ACHN (cell line): ENCODE measurements around the gene AMPD1.

Experiments
- DNase-seq: peaks from one replicate; pipeline ENCODE4 v3.0.0-alpha.2; 2015
- in situ Hi-C: cut with HindIII; loops from 2 replicates; pipeline ENCODE4 v1.10.0; 2017; ENCODE audit warnings: low sequenced_read_pairs, low pct_ligation_motif_present, low pct_unique_long_range_greater_than_20kb

The AMPD1 gene

DNA sequence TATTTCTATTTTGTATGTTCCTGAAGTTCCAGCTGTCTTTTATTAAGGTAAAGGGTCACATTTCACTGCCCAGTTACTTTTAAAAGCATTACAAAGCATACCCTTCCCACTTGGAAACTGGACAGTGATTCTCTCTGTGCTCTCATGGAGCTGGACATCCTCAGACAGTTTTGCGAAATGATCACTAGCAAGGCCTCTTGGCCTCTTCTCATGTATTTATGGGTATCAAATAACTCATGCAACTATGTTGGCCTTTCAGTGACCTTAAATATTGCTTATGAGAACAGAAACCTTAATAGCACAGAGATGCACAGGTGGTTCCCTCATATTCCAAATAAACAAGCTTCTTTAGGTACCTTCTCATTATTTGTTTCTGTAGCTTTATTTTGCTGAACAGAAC, 7.9 kb upstream of the AMPD1 start:
- in situ Hi-C loops: no loop called here
- DNase-seq: no peak

DNA sequence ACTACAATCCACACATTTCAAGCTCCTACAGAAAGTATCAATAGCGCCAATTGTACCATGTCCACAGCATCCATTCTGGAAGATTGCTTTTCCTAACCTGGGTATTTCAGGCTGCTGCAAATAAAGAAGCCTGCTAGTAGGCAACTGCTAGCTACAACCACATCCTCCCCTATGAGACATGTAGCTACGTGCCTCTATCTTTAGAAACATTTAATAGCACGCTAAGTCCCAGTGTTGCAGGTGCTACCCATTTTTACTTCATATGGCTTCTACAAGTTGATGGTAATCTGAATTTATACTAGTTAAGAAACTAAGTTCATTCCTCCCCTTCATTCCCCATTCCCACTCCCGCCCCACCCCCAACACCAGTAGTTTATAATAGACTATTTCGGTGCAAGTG, 7.4 kb upstream of the AMPD1 start:
- in situ Hi-C loops: no loop called here
- DNase-seq: no peak

DNA sequence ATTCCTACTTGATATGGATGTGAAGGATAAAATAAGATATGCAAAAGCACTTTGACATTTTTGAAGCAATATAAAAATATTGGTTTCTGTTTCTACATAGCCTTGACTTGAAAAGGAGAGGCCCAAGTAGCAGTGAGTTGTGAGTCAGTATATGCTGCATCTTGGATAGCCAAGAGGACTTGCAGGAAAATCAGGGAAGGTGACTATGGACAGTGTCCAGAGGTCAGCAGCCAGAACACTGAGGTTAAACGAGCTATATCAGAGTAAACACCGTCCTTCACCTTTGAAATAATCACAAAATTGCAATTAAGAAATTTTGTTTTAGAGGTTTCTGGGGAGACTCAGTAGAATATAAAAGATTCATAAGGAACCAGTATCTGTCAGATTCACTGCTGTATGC, 6.6 kb upstream of the AMPD1 start:
- DNase-seq: no peak
- in situ Hi-C loops: no loop called here

DNA sequence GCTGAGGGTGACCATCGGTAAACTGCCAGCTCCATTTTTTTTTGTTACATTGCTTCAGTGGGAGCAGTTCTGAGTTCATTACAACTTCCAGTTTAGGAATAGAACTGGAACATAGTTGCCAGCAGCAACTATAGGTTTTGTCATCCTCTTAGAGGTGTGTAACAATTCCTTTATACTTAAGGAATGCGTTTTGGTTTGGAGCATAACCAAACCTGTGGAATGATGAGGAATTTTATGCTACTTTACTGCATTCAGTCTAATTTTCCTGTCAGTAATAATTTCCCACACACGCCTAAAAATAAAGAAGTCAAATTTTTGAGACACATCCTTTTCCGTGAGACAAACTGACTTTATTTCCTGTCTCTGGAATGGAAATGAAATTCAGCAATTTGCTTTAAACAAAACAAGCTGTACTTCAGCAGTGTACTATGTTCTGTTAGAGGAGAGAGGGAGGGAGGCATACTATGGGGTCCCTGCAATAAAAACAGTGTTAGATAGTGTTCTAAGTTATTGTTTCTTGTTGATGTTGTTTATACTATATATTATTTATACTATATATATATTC, 4.8 kb upstream of the AMPD1 start:
- no peak for DNase-seq
- in situ Hi-C loops: no loop called here

DNA sequence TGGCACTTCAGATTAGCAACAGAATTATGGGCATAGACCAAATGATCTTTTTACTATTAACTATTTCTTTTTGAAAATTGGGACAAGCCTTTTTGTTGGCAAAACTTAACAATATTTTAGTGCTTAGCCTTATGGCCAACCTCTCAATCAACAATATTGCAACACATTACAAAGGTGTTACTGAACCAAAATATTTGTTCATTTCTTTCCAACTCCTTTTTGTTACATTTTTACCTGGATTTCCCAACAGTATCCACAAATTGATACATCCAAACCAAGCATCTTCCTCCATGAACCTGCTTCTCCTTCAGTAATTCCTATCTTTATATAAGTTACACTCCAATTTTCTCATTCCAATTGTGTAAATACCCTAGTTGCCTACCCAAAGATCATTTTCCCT, 1.5 kb upstream of the AMPD1 start:
- DNase-seq: no peak
- in situ Hi-C loops: no loop called here

DNA sequence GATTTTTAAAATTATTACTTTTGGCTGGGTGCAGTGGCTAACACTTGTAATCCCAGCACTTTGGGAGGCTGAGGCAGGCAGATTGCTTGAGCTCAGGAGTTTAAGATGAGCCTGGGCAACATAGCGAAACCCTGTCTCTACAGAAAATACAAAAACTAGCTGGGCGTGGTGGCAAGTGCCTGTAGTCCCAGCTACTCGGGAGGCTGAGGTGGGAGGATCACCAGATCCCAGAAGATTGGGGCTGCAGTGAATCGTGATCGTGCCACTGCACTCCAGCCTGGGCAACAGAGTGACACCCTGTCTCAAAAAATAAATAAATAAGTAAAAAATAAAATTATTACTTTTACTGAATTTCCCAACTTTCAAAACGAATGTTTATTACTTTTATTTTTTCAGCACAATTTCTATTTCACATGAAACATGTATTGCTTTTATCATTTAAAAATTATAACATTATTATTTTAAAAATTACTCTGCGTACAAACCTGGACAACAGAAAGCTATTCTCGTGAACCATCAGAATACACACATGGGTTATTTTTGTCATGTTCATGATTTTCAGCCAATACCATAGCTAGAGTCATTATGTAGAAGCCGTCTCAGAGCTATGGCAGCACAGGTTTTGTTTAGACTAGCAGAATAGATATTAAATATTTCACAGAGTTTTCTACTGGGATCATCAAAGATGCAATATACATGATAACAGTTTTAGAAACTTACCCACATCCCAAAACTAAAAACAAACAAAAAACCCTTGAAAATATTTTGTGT, 621 bp downstream of the AMPD1 start:
- DNase-seq: no peak
- in situ Hi-C loops: no loop called here

DNA sequence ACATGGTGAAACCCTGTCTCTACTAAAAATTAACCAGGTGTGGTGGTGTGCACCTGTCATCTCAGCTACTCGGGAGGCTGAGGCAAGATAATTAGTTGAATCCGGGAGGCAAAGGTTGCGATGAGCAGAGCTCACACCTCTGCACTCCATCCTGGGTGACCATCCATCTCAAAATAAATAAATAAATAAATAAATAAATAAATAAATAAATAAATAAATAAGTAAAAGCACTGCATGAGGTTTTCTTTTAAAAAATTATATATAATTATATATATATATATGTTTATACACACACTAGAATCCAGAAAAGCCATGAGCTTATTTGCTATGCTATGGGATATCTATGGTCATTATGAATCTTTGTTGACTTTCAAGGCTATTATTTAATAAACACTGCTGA, 2.4 kb downstream of the AMPD1 start:
- DNase-seq: no peak
- in situ Hi-C loops: no loop called here

DNA sequence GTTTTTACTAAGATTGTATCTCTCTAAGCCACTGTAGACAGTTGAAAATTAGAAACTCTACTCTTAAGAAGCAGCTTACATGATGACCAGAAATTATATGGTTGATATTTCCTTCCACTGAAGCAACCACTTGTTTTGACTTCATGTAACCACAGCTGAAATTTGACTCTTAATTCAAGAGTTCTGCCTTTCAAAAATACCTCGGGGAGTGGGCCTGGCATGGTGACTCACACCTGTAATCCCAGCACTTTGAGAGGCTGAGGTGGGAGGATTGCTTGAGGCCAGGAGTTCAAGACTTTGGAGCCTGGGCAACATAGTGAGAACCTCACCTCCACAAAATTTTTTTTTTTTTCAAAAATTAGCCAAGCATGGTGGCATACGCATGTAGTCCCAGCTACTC, 4.3 kb downstream of the AMPD1 start:
- in situ Hi-C loops: no loop called here
- DNase-seq: no peak

DNA sequence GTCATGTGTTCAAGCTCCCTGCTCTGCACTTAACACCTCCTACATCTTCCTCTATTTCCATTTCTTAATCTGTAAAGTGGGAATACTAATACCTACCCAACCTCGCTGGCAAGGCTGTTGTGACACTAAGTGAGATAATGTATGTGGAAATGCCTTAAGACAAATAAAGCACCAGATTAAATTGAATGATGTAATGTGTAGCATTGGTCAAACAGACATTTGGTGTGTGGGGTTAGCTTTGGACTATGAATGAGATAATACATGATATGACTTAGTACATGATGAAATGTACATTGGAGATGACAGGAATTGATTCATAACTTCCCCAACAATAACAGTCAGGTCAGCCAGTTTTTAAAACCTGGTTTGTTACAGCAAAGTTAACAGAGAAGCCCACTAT, 5.2 kb downstream of the AMPD1 start:
- in situ Hi-C loops: no loop called here
- DNase-seq: no peak

DNA sequence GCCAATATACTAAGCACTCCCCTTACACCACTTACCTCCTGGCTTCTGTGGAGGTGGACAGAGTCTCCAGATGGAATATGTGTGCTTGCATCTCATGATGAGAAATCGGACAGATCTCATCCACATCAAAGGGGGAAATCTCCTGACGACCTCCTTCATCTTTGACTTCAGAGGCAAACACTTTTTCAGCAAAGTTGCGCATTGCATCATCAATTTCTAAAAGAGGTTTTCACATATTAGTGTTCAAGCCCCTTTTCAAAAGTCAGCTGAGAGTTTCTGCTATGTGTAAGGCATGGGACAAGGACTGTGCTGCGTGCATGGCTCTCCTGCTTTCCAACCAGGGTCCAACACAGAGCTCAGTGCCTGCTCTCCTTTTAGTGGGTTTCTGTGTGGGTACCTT, 6.8 kb downstream of the AMPD1 start:
- in situ Hi-C loops: no loop called here
- no peak for DNase-seq

DNA sequence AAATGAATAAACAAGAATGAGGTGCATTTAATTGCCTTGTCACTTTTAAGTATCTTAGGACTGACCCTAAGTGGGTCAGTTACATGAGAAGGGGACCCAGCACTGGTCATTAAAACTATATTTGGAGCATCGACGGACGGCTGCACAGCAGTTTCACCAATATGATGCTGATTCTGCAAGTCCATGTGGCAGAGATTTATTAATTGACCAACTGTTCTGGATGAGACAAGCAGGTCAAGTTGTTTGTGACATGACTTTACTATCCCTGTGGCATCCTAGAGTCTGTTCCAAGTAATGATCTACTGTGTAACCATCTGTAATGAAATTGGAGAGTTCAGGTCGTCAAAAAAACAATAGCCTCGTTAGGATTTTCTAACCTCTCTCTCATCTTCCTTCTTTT, 9.5 kb downstream of the AMPD1 start:
- in situ Hi-C loops: no loop called here

DNA sequence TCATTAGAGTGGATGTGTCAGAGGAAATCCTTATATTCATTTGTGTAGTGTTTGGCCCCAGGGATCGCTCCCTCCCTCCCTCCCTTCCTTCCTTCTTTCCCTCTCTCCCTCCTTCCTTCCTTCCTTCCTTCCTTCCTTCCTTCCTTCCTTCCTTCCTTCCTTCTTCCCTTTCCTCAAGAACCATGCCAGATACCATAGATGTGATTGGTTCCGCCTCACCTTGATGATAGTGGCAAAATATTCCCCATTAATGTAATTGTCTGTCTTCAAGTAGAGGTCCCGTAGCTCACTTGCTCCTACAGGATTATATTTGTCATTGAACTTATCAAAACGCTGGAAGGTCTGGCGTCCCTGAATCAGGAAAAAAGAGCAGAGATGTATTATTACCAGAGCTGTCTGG, 17.7 kb downstream of the AMPD1 start:
- in situ Hi-C loops: no loop called here
- no peak for DNase-seq

More for the DNA sequence above, 9.5 kb downstream of the AMPD1 start:
- no peak for DNase-seq

DNA sequence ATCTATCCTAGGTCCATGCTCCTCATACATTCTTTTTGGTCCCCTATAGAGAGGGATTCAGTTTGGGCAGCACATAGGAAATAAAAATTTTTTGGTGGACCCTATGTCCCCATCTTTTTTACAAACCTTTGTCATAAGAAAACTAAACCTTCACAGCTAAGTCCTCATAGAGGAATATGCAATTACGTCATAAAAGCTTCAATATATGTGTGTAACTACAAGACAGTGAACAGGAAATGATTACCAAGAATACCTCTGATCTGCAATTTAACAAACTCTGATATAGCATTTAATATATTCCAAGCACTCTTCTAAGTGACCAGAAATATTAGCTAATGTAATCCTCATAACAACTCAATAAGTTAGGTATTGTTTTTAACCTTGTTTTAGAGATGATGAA, 19.2 kb downstream of the AMPD1 start:
- no peak for DNase-seq
- in situ Hi-C loops: no loop called here

DNA sequence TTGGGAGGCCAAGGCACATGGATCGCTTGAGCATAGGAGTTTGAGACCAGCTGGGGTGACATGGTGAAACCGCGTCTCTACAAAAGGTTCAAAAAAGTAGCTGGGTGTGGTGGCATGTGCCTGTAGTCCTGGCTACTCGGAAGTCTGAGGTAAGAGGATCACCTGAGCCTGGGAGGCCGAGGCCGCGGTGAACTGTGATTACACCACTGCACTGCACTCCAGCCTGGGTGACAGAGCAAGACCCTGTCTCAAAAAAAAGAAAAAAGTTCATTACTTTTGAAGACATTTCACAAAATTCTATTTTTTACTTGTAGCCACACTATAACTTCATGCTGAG, 23.4 kb downstream of the AMPD1 start:
- DNase-seq: no peak
- in situ Hi-C loops: no loop called here

DNA sequence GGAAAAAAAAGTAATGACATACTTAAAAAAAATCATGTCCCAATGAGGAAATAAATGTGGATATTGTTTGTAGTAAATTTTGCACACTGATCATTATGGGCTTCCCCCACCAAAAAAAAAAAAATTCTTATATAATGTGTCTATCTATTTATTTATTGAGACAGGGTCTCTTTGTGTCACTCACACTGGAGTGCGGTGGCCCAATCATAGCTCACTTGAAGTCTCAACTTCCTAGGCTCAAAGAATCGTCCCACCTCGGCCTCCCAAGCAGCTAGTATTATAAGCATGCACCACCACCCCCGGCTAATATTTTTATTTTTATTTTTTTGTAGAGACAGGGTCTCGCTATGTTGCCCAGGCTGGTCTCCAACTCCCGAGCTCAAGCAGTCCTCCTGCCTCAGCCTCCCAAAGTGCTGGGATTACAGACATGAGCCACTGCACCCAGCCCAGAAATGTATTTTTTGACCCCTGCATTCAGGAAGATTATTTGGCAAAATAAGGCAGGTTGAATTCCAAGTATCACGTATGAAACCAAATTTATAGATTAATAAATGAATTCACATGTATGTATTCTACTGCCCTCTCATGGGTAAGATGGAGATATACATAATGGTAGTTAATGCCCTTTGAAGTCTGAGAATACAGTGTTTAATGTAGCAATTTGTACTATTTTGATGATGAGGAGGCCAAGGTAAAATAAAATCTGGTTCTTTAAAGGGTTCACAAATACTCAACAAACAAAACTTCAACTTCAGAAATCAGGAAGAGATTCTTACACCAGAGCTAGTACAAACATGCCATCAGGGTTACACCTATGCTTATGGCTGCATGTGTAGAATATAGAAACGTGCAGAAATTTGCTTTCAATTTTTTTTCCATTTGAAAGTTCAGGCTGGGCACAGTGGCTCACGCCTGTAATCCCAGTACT, 24.1 kb downstream of the AMPD1 start:
- in situ Hi-C loops: no loop called here
- DNase-seq: peak; percentile 7

DNA sequence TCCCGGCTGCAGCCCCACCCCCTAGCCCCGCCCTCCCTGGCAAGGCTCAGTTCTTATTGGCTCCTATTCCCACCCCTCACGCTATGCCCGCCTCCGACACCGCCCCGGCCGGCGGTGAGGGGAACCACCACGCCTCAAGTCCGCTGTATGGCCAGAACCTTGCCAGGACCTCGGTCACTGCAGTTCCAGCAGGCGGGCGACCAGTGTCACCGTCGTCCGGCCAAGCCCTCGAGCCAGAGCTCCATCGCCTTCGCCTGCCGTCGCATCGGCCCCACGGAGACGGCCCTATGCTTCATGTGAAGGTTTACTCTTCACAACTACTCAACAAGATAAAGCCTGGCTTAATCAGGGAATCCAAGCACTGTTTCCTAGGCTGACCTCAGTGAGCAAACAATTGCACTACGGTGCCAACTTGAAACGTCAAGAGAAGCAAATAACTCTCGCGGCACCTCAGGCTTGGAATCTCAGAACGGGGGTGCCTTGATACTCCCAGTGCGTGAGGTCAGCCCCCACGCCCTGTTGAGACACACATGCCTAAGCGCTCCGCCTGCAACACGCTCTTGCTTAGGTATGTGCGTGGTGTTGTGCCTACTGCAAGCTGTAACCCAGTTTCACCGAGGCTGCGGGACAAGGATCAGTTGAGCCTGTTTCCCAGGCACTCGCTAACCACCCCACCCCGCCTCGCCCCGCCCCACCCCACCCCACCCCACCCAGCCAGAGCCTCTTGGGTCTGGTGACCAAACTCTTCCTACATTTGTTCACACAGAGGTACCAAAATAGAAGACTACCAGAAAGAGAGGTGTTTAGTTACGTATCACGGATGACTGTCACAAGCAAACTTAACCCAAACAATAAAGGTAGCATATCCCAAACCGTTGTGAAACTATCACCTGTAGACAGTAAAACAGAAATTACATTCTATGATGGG, 25.0 kb downstream of the AMPD1 start:
- in situ Hi-C loops: no loop called here
- DNase-seq: peak; percentile 81

DNA sequence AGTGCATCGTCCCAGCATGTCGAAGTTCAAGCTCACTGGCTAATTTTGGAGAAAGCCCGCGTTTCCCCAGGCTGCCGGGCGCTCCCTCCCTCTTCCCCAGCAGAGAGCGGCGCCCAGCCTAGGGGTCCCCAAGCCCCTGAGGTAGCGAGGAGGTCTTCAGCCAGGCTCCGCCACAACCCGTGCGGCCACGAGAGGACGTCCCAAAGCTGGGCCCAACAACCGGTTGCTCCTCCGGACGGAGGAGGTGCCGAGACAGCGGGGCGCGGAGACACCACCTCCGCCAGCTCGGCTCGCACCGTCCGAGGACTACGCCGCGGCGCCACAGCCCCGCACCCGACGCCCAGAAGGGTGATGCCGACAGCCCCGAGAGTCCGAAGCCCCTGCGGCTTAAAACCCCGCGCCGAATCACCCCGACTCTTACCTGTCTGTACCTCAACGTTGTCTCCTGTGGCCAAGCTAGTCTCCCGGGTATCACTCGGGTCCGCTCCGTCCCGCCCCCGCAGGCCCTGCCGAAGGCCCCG, 25.7 kb downstream of the AMPD1 start, which contains the start of gene DENND2C:
DENND2C (minus strand) TSS at position 488 of the 521 bp plus-strand sequence. CDS start 44,065 bp downstream, outside the sequence.
- in situ Hi-C loops: no loop called here
- no peak for DNase-seq

DNA sequence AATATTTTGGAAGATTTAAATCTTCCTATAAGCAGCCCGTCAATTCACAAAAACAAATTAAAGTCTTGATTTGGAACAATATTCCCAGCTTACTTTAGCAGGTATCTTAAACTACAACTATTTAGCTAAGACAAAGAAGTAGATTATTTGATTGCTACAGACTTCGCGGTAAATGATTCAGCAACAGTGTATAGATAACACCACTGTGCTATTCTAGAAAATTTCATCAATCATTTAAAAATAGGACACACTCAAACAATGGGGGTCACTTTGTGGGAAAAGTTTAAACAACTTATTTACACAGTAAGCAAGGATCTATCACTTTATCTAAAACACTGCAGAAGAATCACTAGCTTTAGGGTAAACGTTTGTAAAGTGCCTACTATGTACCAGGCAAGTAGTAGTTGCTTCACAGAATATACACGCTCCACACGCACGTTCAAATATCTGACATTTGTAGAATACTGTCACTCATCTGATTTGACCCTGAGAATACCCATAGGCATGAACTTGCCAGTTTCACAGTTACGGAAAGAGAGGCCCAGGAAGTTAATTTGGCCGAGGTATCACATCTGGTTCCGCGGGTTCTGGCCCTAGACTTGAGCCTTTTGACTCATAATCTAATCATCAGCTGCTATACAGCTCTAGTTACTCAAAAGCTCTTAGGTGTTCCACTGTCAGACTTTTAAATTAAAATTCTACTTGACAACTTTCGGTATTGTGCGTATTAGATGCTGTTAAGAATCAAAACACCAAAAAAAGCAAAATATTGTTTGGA, 26.4 kb downstream of the AMPD1 start:
- no peak for DNase-seq

More for the DNA sequence above, 26.4 kb downstream of the AMPD1 start:
- in situ Hi-C loops: no loop called here
